CD4-positive, alpha-beta T cell treated with Interleukin-17A for 1 hour (primary cell): ENCODE results near the gene GDPD5.

ENCODE experiments used
- DNase-seq: peaks from one replicate; pipeline ENCODE4 v3.0.0-alpha.2; 2020

GDPD5 gene, protein sequence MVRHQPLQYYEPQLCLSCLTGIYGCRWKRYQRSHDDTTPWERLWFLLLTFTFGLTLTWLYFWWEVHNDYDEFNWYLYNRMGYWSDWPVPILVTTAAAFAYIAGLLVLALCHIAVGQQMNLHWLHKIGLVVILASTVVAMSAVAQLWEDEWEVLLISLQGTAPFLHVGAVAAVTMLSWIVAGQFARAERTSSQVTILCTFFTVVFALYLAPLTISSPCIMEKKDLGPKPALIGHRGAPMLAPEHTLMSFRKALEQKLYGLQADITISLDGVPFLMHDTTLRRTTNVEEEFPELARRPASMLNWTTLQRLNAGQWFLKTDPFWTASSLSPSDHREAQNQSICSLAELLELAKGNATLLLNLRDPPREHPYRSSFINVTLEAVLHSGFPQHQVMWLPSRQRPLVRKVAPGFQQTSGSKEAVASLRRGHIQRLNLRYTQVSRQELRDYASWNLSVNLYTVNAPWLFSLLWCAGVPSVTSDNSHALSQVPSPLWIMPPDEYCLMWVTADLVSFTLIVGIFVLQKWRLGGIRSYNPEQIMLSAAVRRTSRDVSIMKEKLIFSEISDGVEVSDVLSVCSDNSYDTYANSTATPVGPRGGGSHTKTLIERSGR

DNA sequence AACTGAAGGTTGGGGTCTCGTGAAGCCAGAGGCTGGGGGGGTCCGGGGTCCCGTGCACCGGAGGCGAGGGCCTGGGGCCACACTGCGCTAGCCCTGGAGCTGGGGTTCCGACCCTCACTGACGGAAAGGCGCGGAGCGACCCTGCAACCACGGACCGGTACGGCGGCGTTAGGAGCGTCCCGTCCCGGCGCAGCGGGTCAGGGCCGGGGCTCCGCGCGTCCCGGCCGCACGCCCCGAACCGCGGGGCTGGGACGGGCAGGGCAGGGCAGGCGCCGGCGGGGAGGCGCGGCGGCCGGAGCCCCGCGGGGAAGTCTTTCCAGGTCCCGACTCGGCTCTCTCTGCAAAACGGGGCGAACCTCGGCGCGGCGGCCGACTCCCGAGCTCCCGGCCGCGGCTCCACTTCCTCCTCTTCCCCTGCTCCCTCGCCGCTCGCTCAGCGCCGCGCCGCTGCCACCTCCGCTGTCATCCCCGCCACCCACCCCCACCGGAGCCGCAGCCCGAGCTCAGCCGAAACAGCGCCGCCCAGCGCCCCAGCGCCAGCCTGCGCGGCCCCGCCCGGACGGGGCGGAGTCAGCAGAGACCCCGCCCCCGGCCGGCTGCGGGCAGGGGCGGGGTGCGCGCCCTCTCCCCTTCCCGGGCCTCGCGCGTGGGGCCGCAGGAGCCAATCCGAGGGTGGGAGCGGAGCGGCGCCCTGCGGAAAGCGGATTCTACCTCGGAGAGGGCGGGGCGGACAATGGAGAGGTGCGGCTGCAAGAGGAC is at the start of gene GDPD5:
TSS of gene GDPD5 (minus strand) at position 509 of the 759 bp plus-strand sequence. CDS start 48,206 bp downstream, outside the sequence.
- peak; percentile 90 for DNase-seq

DNA sequence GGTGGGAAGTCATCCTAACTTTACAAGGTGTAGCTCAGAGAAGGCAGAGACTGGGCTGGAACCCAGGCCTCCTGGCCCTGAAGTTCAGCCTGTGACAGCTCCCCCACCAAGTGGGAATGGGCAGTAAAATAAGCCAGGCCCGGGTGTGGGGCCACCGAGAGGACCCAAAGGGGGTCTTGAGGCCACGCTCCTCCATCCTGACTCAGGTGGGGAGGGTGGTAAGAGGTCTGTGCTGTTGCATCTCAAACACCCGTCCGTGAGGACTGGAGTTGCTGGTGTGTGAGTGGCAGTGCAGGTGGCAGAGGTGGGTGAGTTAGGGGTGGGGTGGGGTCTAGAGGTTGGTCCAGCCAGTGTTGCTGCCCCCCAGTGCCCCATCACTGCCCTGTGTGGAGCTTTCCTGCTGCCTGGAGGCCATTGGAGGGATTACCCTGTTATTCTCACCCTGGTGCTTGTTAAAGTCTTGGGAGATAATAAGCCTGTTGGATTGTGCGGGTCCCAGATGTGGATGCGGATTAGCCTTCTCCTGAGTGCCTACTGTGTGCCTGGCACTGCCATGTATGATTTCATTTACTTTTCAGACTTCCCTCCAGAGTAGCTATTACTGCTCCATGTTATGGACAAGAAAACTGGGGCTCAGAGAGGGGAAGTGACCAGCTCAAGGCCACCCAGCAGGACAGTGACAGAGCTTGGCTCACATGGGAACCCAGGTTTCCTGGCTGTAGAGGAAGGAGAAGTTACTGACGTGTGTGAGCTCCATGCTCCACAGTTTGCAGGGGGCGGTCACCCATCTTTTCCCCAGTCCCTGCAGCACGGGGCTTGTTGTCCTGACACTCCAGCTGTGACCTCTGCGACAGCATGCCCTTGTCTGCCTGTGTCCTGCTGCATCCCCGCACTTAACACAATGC is 49.2 kb upstream of the GDPD5 start:
- no peak for DNase-seq

DNA sequence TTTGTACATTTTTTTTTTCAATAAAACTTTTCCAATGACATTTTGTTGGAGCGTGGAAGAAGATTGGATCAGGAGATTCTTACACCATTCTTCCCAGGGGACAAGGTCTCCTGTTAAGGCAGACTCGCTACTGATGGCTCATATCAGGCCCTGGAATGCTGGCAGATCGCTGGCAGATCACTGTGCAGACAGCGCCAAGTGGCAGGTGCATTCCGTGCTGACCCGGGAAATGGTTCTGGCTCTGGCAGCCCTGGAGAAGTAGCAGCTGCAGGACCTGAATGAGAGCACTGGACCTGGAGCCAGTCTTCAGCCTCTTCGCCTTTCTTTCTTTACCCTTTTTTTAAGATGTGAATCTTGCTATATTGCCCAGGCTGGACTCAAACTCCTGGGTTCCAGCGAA is 47.0 kb upstream of the GDPD5 start:
- DNase-seq: no peak

DNA sequence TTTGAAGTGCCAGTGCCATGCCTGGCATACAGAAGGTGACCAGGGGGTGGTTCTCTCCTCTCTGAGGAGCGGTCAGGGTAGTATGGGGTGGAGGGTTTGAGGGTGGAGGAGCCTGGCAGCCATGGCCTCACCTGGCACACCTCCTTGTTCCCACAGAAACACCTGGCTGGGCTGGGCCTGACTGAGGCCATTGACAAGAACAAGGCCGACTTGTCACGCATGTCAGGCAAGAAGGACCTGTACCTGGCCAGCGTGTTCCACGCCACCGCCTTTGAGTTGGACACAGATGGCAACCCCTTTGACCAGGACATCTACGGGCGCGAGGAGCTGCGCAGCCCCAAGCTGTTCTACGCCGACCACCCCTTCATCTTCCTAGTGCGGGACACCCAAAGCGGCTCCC is 45.9 kb upstream of the GDPD5 start:
- no peak for DNase-seq

DNA sequence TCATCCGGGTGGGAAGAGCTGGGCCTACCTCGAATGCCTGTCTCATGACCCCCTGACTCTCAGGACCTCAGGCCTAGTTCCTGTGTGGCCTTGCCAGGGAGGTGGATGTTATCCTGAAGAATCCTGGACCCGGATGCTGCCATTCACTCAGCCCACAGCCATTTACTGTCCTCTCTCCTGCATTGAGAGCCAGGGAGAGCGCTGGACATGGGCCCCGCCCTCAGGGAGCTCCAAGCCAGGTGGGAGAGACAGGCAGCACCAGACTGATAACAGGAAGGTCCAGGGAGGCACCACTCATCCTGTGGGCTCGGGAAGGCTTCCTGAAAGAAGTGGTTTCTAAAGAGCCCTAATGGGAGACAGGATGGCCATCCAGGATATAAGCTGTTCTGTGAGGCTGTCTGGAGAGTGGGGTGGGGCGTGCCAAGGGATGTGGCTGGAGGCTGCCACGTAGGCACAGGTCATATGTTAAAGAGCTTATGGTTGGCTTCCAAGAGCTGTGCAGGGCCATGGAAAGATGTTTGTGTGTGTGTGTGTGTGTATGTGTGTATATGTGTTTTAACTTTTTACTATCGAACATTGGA is 44.9 kb upstream of the GDPD5 start:
- no peak for DNase-seq

DNA sequence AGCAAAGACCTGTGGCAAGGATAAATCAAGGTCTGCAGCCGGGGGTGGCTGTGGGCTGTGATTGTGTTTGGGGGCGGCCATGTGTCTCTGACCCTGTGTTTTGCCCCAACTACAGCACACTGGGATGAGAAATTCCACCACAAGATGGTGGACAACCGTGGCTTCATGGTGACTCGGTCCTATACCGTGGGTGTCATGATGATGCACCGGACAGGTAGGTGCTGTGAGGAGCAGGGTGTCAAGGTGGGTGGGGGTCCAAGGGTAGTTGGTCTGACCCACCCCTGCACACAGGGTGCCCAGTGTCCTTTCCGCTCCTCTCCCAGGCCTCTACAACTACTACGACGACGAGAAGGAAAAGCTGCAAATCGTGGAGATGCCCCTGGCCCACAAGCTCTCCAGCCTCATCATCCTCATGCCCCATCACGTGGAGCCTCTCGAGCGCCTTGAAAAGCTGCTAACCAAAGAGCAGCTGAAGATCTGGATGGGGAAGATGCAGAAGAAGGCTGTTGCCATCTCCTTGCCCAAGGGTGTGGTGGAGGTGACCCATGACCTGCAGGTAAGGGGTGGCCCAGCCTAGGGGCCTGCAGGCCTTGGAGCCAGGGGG is 43.0 kb upstream of the GDPD5 start:
- DNase-seq: no peak

DNA sequence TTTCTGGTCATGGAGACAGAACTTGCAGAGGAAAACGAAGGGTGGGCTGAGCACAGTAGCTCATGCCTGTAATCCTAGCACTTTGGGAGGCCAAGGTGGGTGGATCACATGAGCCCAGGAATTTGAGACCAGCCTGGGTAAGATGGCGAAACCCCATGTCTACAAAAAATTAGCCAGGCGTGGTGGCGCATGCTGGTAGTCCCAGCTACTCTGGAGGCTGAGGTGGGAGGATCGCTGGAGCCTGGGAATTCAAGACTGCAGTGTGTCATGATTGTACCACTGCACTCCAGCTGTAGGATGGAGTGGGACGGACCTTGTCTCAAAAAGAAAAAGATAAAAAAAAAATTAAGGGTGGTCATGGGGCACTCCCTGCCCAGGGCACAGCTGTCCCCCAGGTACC is 42.2 kb upstream of the GDPD5 start:
- DNase-seq: no peak

DNA sequence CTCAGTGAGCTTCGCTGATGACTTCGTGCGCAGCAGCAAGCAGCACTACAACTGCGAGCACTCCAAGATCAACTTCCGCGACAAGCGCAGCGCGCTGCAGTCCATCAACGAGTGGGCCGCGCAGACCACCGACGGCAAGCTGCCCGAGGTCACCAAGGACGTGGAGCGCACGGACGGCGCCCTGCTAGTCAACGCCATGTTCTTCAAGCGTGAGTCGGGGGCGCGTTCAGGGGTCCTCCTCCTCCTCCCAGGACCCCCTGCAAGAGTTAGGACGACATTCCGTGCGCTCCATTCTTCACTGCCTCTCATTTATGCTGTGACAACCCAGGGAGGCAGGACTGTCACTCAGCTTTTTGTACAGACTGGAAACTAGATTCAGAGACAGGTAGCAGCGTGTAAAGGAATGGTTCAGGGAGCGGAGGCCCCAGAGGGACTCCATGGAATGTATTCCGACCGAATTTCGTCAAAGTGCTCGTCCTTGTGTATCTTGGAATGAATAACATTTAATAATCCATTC is 41.1 kb upstream of the GDPD5 start:
- no peak for DNase-seq

DNA sequence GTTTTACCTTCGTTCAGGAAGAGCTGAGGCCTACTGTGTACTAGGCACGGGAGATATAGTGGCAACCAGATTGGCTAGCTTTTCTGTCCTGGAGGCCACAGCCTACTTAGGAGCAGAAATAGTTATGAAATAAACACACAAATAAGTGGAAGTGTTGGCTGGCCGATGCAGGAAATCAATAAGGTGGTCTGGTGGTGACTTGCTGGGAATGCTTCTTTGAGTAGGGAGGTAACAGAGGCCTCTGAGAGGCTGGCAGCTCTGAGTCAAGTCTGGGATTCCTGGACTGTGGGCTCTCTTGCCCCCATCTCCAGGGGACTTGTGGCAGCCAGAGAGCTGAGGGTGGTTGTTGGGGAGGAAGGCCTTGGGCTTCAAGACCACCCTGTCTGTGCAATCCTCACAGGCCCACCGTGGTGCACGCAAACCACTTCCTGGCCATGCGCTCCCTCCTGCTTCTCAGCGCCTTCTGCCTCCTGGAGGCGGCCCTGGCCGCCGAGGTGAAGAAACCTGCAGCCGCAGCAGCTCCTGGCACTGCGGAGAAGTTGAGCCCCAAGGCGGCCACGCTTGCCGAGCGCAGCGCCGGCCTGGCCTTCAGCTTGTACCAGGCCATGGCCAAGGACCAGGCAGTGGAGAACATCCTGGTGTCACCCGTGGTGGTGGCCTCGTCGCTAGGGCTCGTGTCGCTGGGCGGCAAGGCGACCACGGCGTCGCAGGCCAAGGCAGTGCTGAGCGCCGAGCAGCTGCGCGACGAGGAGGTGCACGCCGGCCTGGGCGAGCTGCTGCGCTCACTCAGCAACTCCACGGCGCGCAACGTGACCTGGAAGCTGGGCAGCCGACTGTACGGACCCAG is 40.4 kb upstream of the GDPD5 start:
- DNase-seq: no peak

DNA sequence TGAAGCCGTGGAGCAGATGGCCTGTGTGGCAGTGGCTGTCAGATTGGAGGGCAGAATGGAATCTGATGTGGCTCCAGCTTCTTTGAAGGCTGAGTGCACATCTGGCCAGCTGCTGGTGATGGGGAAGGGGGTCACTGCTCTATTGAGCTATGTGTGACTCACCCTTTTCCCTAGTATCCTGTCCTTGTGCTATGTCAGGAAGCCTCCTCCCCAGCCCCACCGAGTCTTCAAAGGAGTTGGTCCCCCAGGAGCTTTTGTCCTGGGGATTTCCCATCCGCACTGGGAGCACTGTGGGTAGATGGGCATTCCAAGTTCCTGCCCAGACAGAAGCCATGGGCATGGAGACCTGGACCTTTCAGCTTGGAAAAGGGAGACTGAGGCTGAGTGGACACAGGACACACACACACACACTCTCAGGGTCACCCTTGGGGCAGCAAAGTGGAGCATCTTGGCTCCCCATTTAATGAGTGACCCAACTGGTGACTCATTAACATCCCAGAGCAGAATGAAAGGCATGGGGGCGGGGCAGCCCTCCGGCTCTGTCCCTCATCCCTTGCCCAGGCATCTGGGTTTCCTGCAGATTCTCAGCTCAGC is 39.6 kb upstream of the GDPD5 start:
- DNase-seq: no peak

DNA sequence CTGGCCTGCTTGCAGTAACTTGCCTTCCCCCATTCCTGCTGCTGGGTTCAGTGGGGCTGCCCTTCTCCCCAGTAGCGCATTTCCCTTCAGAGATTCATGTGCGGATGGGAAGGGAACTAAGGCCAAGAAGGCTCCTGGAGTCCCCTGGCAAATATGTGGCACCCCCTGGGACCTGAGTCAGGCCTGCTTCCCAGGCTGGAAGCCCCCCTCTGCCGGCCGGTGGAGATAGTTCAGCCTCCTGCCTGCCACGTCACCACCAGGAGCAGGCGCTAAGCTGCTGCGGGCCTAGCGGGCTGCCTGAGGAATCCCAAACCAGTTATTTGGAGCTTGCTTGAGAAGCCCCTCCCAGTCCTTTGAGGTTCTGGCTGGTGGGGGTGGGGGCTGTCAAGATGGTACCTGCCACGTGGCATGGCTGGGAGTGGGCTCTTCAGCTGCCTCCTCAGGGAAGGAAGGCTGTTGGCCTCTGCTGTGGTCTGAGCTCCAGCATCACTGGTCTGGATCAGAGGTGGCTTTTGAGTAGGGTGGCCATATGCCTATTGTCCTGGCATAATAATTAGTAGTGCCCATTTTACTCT is 38.3 kb upstream of the GDPD5 start:
- no peak for DNase-seq

DNA sequence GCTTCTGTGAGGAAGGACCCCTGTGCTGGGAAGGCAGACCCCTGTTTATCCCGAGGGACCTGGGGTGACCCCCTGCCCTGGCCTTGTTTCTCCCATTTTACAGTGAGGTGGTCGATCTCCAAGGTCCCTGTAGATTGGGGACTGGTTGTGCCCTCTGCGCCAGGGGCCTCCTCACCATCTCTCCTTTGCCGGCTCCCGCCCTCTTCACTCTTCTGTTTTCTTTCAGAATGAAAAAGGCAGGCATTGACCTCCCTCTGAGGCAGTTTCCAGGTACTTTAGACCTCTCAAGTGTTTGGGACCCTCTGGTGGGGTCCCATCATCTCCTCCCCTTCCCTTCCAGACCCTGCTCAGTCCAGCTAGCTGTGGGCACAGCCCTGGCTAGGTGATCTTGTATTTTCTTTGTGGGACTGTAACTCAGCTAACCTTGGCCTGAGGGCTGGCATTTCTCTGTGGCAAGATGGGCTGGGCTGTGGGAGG is 37.8 kb upstream of the GDPD5 start:
- DNase-seq: no peak

DNA sequence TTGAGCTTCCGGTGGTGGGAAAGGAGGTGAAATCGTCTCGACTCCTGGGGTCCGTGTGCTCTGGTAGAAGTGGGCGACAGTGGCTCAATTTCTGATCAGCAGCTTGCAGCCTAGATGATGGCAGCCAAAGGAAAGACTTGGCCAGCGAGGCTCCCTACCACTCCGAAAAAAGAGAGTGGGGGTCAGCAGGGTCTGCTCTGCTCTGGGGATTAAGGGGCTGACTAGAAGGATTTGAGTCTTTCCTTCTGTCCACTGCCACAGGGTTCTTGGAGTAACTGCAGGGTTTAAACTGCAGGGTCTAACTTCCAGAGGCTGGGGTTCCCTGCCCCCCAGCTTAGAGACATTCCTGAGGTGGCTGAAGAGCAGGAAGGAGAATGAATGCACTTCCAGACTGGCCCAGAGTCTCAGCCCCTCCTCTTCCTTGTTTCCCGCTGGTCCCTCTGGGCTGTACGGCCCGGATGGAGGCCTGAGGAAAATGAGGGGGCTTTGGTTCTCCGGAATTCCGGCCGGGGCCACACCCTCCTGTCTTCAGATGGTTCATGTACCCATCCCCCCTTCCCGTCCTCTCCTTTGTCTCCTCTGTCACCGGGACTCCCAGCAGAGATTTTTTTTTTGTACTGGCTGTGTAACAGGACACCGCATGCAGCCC is 37.2 kb upstream of the GDPD5 start:
- DNase-seq: no peak

DNA sequence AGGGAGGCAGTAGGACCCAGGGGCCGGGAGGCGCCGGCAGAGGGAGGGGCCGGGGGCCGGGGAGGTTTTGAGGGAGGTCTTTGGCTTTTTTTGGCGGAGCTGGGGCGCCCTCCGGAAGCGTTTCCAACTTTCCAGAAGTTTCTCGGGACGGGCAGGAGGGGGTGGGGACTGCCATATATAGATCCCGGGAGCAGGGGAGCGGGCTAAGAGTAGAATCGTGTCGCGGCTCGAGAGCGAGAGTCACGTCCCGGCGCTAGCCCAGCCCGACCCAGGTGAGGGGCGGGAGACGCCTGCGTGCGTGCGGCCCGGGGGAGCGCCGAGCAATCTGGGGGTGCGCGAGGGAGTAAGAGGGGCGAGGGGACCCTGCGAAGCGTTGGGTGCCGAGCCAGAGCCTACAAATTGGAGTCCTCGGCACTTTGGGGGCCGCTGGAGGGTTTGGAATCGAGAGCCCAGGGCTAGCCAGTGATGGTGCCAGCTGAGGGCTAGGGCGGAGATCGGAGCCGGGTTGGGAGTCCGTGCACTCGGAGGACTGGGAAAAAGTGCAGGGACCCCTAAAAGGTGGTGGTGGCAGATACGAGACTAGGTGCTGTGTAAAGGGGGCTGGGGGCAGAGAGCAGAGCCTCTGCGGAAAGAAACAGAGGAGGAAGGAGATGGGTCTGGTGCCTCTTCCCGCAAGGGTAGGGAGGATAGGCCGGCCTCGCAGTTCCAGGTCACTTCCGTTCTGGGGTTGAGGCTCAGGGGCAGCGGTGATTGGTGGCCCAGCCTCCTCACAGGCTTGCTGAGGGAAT is 36.5 kb upstream of the GDPD5 start, which contains the start of gene SERPINH1:
TSS of gene SERPINH1 (plus strand) at position 206 of the 788 bp plus-strand sequence. CDS start 4,097 bp downstream, outside the sequence.
- peak; percentile 64 for DNase-seq

DNA sequence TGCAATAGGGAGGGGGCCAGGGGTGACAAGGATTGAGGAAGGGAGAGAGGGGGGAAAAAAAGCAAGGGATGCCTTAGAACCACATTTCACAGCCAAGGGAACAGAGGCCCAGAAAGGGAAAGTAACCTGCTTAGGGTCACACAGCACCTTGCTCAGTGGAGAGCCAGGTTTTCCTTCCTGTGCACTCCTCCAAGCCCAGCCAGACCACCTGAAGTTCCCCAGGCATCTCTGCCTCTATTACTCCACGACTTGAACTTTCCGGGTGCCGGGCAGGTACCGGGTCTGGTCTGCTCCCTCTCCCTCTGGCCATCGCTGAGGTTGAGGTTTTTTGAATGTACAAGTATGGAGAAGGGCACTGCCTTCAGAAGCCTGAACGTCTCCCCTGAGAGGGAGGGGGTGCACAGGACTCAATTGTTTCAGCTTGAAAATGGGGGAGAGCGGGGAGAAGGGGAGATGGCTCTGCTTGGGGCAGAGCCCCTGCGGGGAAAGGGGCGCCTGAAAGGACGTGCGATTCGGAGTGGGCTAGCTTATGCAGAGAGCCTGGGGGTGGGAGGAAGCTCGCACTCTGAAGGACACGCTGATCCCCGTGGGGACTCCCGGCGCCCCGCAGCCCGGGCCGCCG is 35.8 kb upstream of the GDPD5 start:
- no peak for DNase-seq

DNA sequence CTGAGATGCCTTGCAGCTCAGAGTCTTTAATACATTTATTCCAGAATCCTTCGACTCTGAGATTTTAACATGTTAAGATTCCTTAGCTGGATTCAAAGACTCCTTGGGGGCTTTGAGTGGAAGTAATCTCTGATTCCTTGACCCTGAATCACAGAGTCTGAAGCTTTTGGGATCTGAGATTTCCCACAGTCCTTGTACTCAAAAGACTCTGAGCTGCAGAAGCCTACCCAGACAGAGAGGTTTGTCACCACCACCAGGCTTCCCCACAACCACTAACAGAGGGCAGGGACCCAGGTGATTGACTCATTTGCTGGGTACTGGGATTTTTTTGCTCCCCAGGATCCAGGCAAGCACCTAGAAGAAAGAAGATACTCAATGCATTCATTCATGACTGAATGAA is 34.9 kb upstream of the GDPD5 start:
- no peak for DNase-seq

DNA sequence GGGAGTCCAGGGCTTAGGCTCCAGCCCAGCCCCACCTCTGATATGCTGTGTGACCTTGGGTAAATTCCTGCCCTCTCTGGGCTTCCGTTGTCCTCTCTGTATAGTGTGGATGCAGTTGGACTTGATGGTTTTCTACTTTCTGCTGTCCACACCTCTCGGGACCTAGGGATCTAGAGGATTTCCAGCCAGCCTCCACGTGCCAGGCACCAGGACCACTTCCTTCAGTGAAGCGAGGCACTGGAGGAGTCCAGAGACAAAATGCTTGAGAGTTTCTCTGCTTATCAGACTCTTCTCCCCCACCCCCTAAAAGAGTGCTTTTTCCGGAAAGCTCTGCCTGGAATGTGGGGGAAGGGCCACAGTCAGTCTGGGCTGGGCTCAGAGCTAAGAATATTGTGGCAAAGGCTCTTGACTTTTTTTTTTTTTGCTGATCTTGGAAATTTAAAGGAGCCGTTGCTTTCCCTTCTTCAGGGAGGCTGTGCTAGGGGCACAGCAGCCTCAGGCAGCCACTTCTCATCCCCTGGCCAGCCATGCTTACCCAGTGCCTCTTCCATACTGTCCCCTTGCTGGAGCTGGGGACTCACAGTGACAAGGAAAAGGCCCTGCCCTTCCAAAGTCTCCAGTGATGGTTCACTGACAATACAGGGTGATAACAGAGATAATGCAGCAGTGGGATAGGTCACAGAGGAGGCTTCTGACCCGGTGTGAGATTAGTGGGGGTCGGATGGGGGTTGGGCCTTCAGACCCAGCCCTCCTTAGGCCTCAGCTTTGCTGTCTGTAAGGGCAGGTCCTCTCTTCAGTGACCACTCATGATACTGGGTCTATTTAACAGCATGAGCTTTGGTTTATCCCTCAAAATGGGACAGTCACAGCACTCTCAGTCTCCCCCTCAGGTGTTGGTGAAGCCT is 33.5 kb upstream of the GDPD5 start:
- DNase-seq: no peak
